ENCODE measurements around the gene ACR.
"Not testable (repeated sequence)": the region's sequence is repeated elsewhere in the genome, so short reads cannot be mapped to it uniquely, and the experiment has no call there.

ACR gene

GRCh38 chr22:50780244-50780643 lies 42.2 kb downstream of the ACR start:
- DNase-seq (ENCODE audit: low read depth, low spot score), result not testable (repeated sequence)

- not testable (repeated sequence) for DNase-seq (ENCODE audit: low read depth, low spot score)
Observed at GRCh38 chr22:50782253-50782652, 44.2 kb downstream of the ACR start.

- DNase-seq (ENCODE audit: low read depth, low spot score), result peak; percentile 25
Observed at GRCh38 chr22:50783033-50783879, 45.3 kb downstream of the ACR start, which contains the start of gene RABL2B. Gene RABL2B, minus strand, starts transcription at chr22:50783636. Its CDS starts 1,342 bp downstream, at chr22:50782294.

- DNase-seq (ENCODE audit: low read depth, low spot score), result not testable (repeated sequence)
Observed at GRCh38 chr22:50783880-50784276, 45.9 kb downstream of the ACR start.

- DNase-seq (ENCODE audit: low read depth, low spot score), result not testable (repeated sequence)
Observed at GRCh38 chr22:50785289-50785688, 47.3 kb downstream of the ACR start.

- DNase-seq (ENCODE audit: low read depth, low spot score), result not testable (repeated sequence)
Observed at GRCh38 chr22:50786936-50787335, 48.9 kb downstream of the ACR start.

All from iPS DF 19.7 (cell line).